Neural cell (in vitro differentiated cells): ENCODE data around the gene PES1. TPM values are rescaled to one million over a fixed set of nuclear protein-coding genes. Genes with fewer than 3 reads are reported as not detected.

Source experiments
- H2AFZ ChIP-seq: fragments of 200-600, 300-800 bp; sonication (generic), shearing (Covaris generic); 2 replicates; pipeline ENCODE4 v1.6.0; 2014; ENCODE audit warnings: low read depth, mild to moderate bottlenecking, antibody characterized with exemption, low read length, moderate library complexity
- H3F3A ChIP-seq: fragments of 200-600 bp; shearing (Covaris generic); 2 replicates; pipeline ENCODE4 v1.6.1; 2016; ENCODE audit warnings: mild to moderate bottlenecking, moderate library complexity, mixed read lengths, antibody characterized with exemption, low read length; ENCODE audit not compliant: insufficient read depth, poor library complexity, severe bottlenecking
- H3K27ac ChIP-seq: fragments of 200-600, 300-800 bp; sonication (generic), shearing (Covaris generic); 2 replicates; pipeline ENCODE4 v1.5.1; 2014; ENCODE audit warnings: mild to moderate bottlenecking, low read length, moderate library complexity
- H3K27me3 ChIP-seq: fragments of 300-800, 200-600 bp; sonication (generic), shearing (Covaris generic); 2 replicates; pipeline ENCODE4 v1.6.0; 2014; ENCODE audit warnings: mild to moderate bottlenecking, low read depth, low read length, moderate library complexity; ENCODE audit not compliant: insufficient read depth
- H3K36me3 ChIP-seq: fragments of 300-800, 200-600 bp; sonication (generic), shearing (Covaris generic); 2 replicates; pipeline ENCODE4 v1.5.1; 2014; ENCODE audit warnings: mild to moderate bottlenecking, antibody characterized with exemption, low read length, moderate library complexity; ENCODE audit not compliant: insufficient read depth
- H3K4me2 ChIP-seq: fragments of 300-800, 200-600 bp; sonication (generic), shearing (Covaris generic); 2 replicates; pipeline ENCODE4 v1.6.0; 2014; ENCODE audit warnings: mild to moderate bottlenecking, low read length
- H3K4me3 ChIP-seq: fragments of 300-800, 200-600 bp; sonication (generic), shearing (Covaris generic); 2 replicates; pipeline ENCODE4 v1.5.1; 2014; ENCODE audit warnings: mild to moderate bottlenecking, low read length, moderate library complexity
- H3K79me2 ChIP-seq: fragments of 200-600 bp; shearing (Covaris generic); replicated peaks from 2 replicates; pipeline ENCODE4 v1.6.0; 2014; ENCODE audit warnings: mild to moderate bottlenecking, low read length, moderate library complexity; ENCODE audit not compliant: insufficient read depth
- H3K9ac ChIP-seq: fragments of 300-800, 200-600 bp; sonication (generic), shearing (Covaris generic); 2 replicates; pipeline ENCODE4 v1.6.1; 2016; ENCODE audit warnings: mild to moderate bottlenecking, low read length, mixed read lengths
- H3K9me2 ChIP-seq: fragments of 200-600 bp; shearing (Covaris generic); 2 replicates; pipeline ENCODE4 v1.6.1; 2016; ENCODE audit warnings: mild to moderate bottlenecking, low read length, mixed read lengths; ENCODE audit not compliant: insufficient read depth
- H3K9me3 ChIP-seq: fragments of 200-600, 300-800 bp; sonication (generic), shearing (Covaris generic); 2 replicates; pipeline ENCODE4 v1.6.1; 2016; ENCODE audit warnings: mild to moderate bottlenecking, mixed run types, low read length, moderate library complexity, mixed read lengths
- H4K20me1 ChIP-seq: fragments of 200-600 bp; shearing (Covaris generic); 2 replicates; pipeline ENCODE4 v1.6.1; 2016; ENCODE audit warnings: mild to moderate bottlenecking, mixed run types; ENCODE audit not compliant: insufficient read depth
- CTCF ChIP-seq: fragments of 450-650 bp; IDR thresholded peaks from 2 replicates; pipeline ENCODE4 v1.5.1; 2014; ENCODE audit warnings: antibody characterized with exemption, mild to moderate bottlenecking, moderate library complexity; ENCODE audit not compliant: poor library complexity, severe bottlenecking
- EP300 ChIP-seq: fragments of 450-650 bp; conservative IDR thresholded peaks from 2 replicates; pipeline ENCODE4 v1.6.1; 2014; ENCODE audit warnings: antibody characterized with exemption, mild to moderate bottlenecking, moderate library complexity; ENCODE audit not compliant: poor library complexity, severe bottlenecking
- EZH2 ChIP-seq: fragments of 200-600, 300-800 bp; shearing (Covaris generic), sonication (generic); IDR thresholded peaks from 2 replicates; pipeline ENCODE4 v1.6.1; 2014; ENCODE audit warnings: antibody characterized with exemption, low read length, borderline replicate concordance, mild to moderate bottlenecking; ENCODE audit not compliant: insufficient read depth, poor library complexity, severe bottlenecking
- MXI1 ChIP-seq: fragments of 450-650 bp; conservative IDR thresholded peaks from 2 replicates; pipeline ENCODE4 v1.6.1; 2014; ENCODE audit warnings: antibody characterized with exemption, mild to moderate bottlenecking; ENCODE audit not compliant: poor library complexity, severe bottlenecking
- POLR2AphosphoS5 ChIP-seq: IDR thresholded peaks from 2 replicates; pipeline ENCODE4 v1.6.1; 2012
- RAD21 ChIP-seq: fragments of 450-650 bp; conservative IDR thresholded peaks from 2 replicates; pipeline ENCODE4 v1.6.1; 2014; ENCODE audit warnings: antibody characterized with exemption, mild to moderate bottlenecking, moderate library complexity
- REST ChIP-seq: IDR thresholded peaks from 2 replicates; pipeline ENCODE4 v1.6.1; 2012; ENCODE audit warnings: borderline replicate concordance
- SMC3 ChIP-seq: fragments of 450-650 bp; conservative IDR thresholded peaks from 2 replicates; pipeline ENCODE4 v1.6.1; 2014; ENCODE audit warnings: antibody characterized with exemption, mild to moderate bottlenecking, moderate library complexity; ENCODE audit not compliant: poor library complexity
- TAF1 ChIP-seq: IDR thresholded peaks from 2 replicates; pipeline ENCODE4 v1.6.1; 2012; ENCODE audit warnings: low read depth
- polyA plus RNA-seq: library from polyadenylated mRNA; depleted of rRNA; stranded (reverse); fragments of >200 nt; gene quantifications from 2 replicates; pipeline ENCODE4 v1.2.3, GENCODE V29; 2014

The PES1 gene
- polyA plus RNA-seq, 1 donor from 2014 or later, result 44.1 TPM

GRCh38 chr22:30572210-30572609 is 19.5 kb downstream of the PES1 start:
- no peak overlapping the region for H3K9ac ChIP-seq

GRCh38 chr22:30569674-30570202 is 22.0 kb downstream of the PES1 start:
- no peaks in the 10 kb centered on the region for H3K9me3 ChIP-seq
- H3K9ac ChIP-seq, result no peak overlapping the region
- no peak overlapping the region for H3K4me2 ChIP-seq
- no peaks in the 10 kb centered on the region for H3F3A ChIP-seq
- TF ChIP-seq TAF1, result no peak
- no peak for TF ChIP-seq REST
- no peak for TF ChIP-seq EP300
- no peak for TF ChIP-seq POLR2AphosphoS5
- TF ChIP-seq RAD21, result no peak
- no peak for TF ChIP-seq CTCF
- no peak for TF ChIP-seq SMC3
- TF ChIP-seq MXI1, result no peak
- TF ChIP-seq EZH2, result no peak
- no peak overlapping the region for H3K27ac ChIP-seq
- H3K79me2 ChIP-seq, result no peaks in the 10 kb centered on the region
- no peaks in the 10 kb centered on the region for H4K20me1 ChIP-seq
- no peaks in the 10 kb centered on the region for H3K27me3 ChIP-seq
- no peak overlapping the region for H2AFZ ChIP-seq
- no peaks in the 10 kb centered on the region for H3K9me2 ChIP-seq
- no peak overlapping the region for H3K4me3 ChIP-seq
- H3K36me3 ChIP-seq, result no peaks in the 10 kb centered on the region

More at GRCh38 chr22:30572210-30572609, 19.5 kb downstream of the PES1 start:
- Histone ChIP-seq H3K79me2 (no peaks in the 10 kb centered on the region), H3K27me3 (no peaks in the 10 kb centered on the region), H3K27ac (no peak overlapping the region), H3K4me2 (no peak overlapping the region), H3K9me2 (no peaks in the 10 kb centered on the region), H4K20me1 (no peaks in the 10 kb centered on the region), H2AFZ (no peak overlapping the region), H3K9me3 (no peaks in the 10 kb centered on the region), H3K4me3 (no peak overlapping the region), H3F3A (no peaks in the 10 kb centered on the region), H3K36me3 (no peaks in the 10 kb centered on the region)
- TF ChIP-seq EZH2 (no peak), MXI1 (no peak), RAD21 (no peak), TAF1 (no peak)

GRCh38 chr22:30568137-30568805 is 23.4 kb downstream of the PES1 start:
- TF ChIP-seq SMC3 (no peak), REST (no peak), CTCF (no peak), TAF1 (no peak), MXI1 (no peak), EP300 (no peak), RAD21 (no peak), EZH2 (no peak), POLR2AphosphoS5 (no peak)
- H3F3A ChIP-seq, result no peaks in the 10 kb centered on the region
- H3K9me3 ChIP-seq, result no peaks in the 10 kb centered on the region
- H3K27me3 ChIP-seq, result no peaks in the 10 kb centered on the region
- H3K4me2 ChIP-seq, result no peak overlapping the region
- H3K27ac ChIP-seq, result no peak overlapping the region
- H3K79me2 ChIP-seq, result no peaks in the 10 kb centered on the region
- no peaks in the 10 kb centered on the region for H3K36me3 ChIP-seq
- H3K9ac ChIP-seq, result no peak overlapping the region
- H3K9me2 ChIP-seq, result no peaks in the 10 kb centered on the region
- H4K20me1 ChIP-seq, result no peaks in the 10 kb centered on the region
- H3K4me3 ChIP-seq, result no peak overlapping the region
- H2AFZ ChIP-seq, result no peak overlapping the region
